Ectodermal cell (in vitro differentiated cells): ENCODE results near the gene DDX53.

ENCODE experiments used
- H3K27ac ChIP-seq: 2 replicates; pipeline ENCODE4 v1.7.0; 2013; ENCODE audit warnings: mild to moderate bottlenecking, low read depth, low read length; ENCODE audit not compliant: insufficient read depth, poor library complexity, severe bottlenecking
- H3K27me3 ChIP-seq: 2 replicates; pipeline ENCODE4 v1.7.0; 2013; ENCODE audit warnings: mild to moderate bottlenecking, low read length; ENCODE audit not compliant: insufficient read depth, control insufficient read depth, poor library complexity, severe bottlenecking
- H3K36me3 ChIP-seq: one replicate; pipeline ENCODE4 v1.7.0; 2013; ENCODE audit warnings: low read length; ENCODE audit not compliant: control insufficient read depth, insufficient read depth
- H3K4me1 ChIP-seq: one replicate; pipeline ENCODE4 v1.7.0; 2013; ENCODE audit warnings: low read length; ENCODE audit not compliant: control insufficient read depth, insufficient read depth
- H3K4me3 ChIP-seq: 2 replicates; pipeline ENCODE4 v1.7.0; 2013; ENCODE audit warnings: low read depth, low read length, control low read depth; ENCODE audit not compliant: insufficient read depth
- H3K9me3 ChIP-seq: 2 replicates; pipeline ENCODE4 v1.7.0; 2013; ENCODE audit warnings: mild to moderate bottlenecking, low read length, moderate library complexity; ENCODE audit not compliant: control insufficient read depth
- WGBS, 2 experiments: methylation state at CpG; one replicate each; pipeline ENCODE4 v1.1.7; 2013; ENCODE audit warnings: missing lambda C conversion rate in 2 of 2; 5-methylcytosine and 5-hydroxymethylcytosine counted together

DDX53 gene

DNA sequence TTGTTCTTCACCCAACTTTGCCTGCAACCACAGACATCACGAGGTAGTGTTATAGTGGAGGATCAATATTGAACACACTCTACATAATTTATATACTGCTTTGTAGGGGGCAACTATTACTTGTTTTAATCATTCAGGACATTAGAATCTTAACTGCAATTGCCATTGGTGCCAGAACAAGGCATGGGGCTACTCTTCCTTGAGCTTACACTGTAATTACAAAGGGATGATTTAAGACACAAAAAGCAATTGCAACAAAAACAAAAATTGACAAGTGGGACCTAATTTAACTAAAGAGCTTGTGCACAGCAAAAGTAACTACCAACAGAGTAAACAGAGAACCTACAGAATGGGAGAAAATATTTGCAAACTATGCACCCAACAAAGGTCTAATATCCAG lies 24.0 kb upstream of the DDX53 start:
- Histone ChIP-seq H3K27me3 (no peaks in the 10 kb centered on the region), H3K36me3 (no peaks in the 10 kb centered on the region), H3K4me1 (no peaks in the 10 kb centered on the region), H3K27ac (no peak overlapping the region), H3K9me3 (no peaks in the 10 kb centered on the region), H3K4me3 (no peak overlapping the region)
- no CpG with 5 or more reads among the region's 1 CpG for WGBS, 2 experiments

GRCh38 chrX:22985958-22986357 lies 13.8 kb upstream of the DDX53 start:
- H3K4me1 ChIP-seq, result no peaks in the 10 kb centered on the region
- H3K4me3 ChIP-seq, result no peak overlapping the region
- 92% methylated on average over 2 of the region's 2 CpGs; no CpG with 5 or more reads in 1 of the 2 experiments for WGBS, 2 experiments
- H3K27me3 ChIP-seq, result no peaks in the 10 kb centered on the region
- no peak overlapping the region for H3K27ac ChIP-seq
- no peaks in the 10 kb centered on the region for H3K36me3 ChIP-seq
- H3K9me3 ChIP-seq, result no peaks in the 10 kb centered on the region

GRCh38 chrX:22987452-22987851 lies 12.3 kb upstream of the DDX53 start:
- whole genome bisulfite sequencing, 2 experiments, result 100% methylated on average over 1 of the region's 1 CpG; no CpG with 5 or more reads in 1 of the 2 experiments
- Histone ChIP-seq H3K4me3 (no peak overlapping the region), H3K27me3 (no peaks in the 10 kb centered on the region), H3K27ac (no peak overlapping the region), H3K9me3 (no peaks in the 10 kb centered on the region), H3K36me3 (no peaks in the 10 kb centered on the region), H3K4me1 (no peaks in the 10 kb centered on the region)

GRCh38 chrX:23003116-23003515 lies 3.4 kb downstream of the DDX53 start:
- no peak overlapping the region for H3K27ac ChIP-seq
- H3K4me3 ChIP-seq, result no peak overlapping the region
- whole genome bisulfite sequencing, 2 experiments, result 100% methylated on average over 1 of the region's 2 CpGs; no CpG with 5 or more reads in 1 of the 2 experiments
- H3K27me3 ChIP-seq, result no peaks in the 10 kb centered on the region
- no peaks in the 10 kb centered on the region for H3K36me3 ChIP-seq
- no peaks in the 10 kb centered on the region for H3K4me1 ChIP-seq
- no peaks in the 10 kb centered on the region for H3K9me3 ChIP-seq

DNA sequence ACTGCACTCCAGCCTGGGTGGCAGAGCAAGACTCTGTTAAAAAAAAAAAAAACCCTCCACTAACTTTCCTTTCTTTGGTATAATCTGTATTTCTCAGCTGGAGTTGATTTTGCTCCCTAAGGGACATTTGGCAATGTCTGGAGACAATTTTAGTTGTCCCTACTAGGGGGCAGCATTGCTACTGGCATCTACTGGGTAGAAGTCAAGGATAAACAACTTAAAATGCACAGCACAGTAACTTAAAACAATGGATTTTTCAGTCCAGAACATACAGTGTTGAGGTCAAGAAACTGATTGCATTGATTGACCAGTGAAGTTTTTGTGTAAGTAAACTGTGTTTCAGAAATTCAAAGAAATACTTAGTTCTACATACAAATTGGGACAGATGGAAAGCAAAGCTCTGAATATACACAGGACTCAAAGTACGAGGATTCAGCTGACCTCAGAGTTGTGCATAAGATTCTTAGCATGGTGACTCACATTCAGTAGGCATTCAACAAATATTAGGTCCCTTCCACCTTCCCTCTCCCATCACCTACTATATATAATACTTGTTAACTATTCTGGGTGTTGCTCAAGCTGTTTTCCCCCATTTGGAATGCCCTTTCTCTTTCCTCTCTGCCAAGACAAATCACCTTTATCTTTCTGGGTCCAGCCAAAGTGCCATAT lies 8.8 kb downstream of the DDX53 start:
- Histone ChIP-seq H3K27ac (no peak overlapping the region), H3K4me1 (no peaks in the 10 kb centered on the region), H3K9me3 (no peaks in the 10 kb centered on the region), H3K4me3 (no peak overlapping the region), H3K36me3 (no peaks in the 10 kb centered on the region), H3K27me3 (no peaks in the 10 kb centered on the region)
- 70% methylated on average over 1 of the region's 1 CpG; no CpG with 5 or more reads in 1 of the 2 experiments for WGBS, 2 experiments

DNA sequence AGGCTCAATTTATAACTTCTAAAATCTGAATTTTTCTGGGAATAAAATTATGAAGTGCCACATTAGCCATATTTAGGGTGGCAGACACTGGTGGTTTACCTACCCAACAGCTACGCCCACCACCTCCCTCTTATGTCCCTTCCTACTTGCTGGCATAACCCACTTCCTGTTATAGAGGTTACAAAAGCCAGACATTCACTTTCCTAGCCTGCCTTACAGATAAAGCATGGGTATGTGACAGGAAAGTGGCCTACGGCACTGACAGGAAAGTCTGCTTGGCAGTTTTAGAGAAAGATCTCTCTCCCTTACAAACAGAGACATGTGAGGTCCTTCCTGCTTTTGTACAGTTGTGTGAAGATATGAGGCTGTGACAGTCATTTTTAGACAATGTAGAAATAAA lies 12.4 kb downstream of the DDX53 start:
- H3K27ac ChIP-seq, result no peak overlapping the region

DNA sequence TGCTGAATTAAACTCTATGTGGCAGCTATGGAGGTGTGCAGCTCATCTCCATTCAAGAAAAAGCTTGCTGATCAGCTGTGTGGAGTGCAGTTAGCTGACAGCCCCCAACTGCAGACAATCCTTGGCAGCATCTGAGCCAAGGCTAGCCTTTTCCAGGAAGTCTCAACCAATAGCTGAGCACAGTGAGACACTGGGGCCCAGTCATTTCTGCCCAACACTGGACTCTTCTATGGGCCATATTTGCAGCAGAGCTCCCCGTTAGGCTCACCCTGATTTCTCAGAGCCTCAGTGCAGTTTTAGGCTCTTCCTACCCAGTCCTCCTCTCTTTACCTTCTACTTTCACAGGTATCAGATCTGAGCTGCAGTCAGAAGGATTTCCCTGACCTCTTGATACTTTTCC lies 12.9 kb downstream of the DDX53 start:
- Histone ChIP-seq H3K9me3 (no peaks in the 10 kb centered on the region), H3K36me3 (no peaks in the 10 kb centered on the region), H3K27ac (no peak overlapping the region), H3K4me3 (no peak overlapping the region), H3K4me1 (no peaks in the 10 kb centered on the region), H3K27me3 (no peaks in the 10 kb centered on the region)
- WGBS, 2 experiments, result 86 to 93% methylated on average over 1 of the region's 1 CpG

More for the DNA sequence above, 12.4 kb downstream of the DDX53 start:
- H3K36me3 ChIP-seq, result no peaks in the 10 kb centered on the region
- H3K4me1 ChIP-seq, result no peaks in the 10 kb centered on the region
- no peaks in the 10 kb centered on the region for H3K9me3 ChIP-seq
- no peak overlapping the region for H3K4me3 ChIP-seq
- WGBS, 2 experiments, result 91 to 100% methylated on average over 1 to 2 of the region's 2 CpGs
- no peaks in the 10 kb centered on the region for H3K27me3 ChIP-seq

DNA sequence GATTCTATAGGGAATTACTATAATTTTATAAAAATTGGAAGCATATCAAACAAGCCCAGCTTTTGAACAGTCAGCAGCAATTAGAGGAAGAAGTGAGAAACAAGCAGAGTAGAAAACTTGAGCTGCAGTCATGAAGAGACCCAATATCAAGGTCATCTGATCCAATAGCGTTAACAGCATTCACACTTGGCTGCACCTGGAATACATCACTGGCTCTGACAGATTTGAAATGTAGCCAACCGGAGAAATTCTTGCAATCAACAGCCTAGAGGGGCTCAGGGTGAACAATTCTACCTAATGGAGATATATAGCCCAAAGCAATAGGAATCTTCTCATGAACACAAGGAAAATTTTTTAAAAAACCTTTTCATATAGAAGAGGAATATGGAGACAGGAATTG lies 13.6 kb downstream of the DDX53 start:
- Histone ChIP-seq H3K4me3 (no peak overlapping the region), H3K9me3 (no peaks in the 10 kb centered on the region), H3K27me3 (no peaks in the 10 kb centered on the region), H3K36me3 (no peaks in the 10 kb centered on the region), H3K4me1 (no peaks in the 10 kb centered on the region), H3K27ac (no peak overlapping the region)
- 98 to 100% methylated on average over 2 of the region's 2 CpGs for WGBS, 2 experiments

GRCh38 chrX:23031600-23031999 lies 31.8 kb downstream of the DDX53 start:
- H3K4me1 ChIP-seq, result no peaks in the 10 kb centered on the region
- H3K9me3 ChIP-seq, result no peaks in the 10 kb centered on the region
- no peak overlapping the region for H3K4me3 ChIP-seq
- no peaks in the 10 kb centered on the region for H3K36me3 ChIP-seq
- H3K27me3 ChIP-seq, result no peaks in the 10 kb centered on the region
- H3K27ac ChIP-seq, result no peak overlapping the region
- 100% methylated on average over 1 of the region's 3 CpGs; no CpG with 5 or more reads in 1 of the 2 experiments for WGBS, 2 experiments

- no peaks in the 10 kb centered on the region for H3K9me3 ChIP-seq
- no peaks in the 10 kb centered on the region for H3K4me1 ChIP-seq
- H3K4me3 ChIP-seq, result no peak overlapping the region
- H3K27me3 ChIP-seq, result no peaks in the 10 kb centered on the region
- H3K36me3 ChIP-seq, result no peaks in the 10 kb centered on the region
- WGBS, 2 experiments, result 85 to 88% methylated on average over 3 of the region's 3 CpGs
- H3K27ac ChIP-seq, result no peak overlapping the region
Measured at GRCh38 chrX:23035493-23035892, 35.7 kb downstream of the DDX53 start.
